ENCODE measurements around the gene VPS29.

- no peak for TF ChIP-seq EP300 (IDR thresholded peaks at IDR 0.05; ENCODE audit: borderline replicate concordance in 1 of 2, low read depth in 2 of 2, low read length in 2 of 2)
- TF ChIP-seq BCL11A (IDR thresholded peaks at IDR 0.05; ENCODE audit: low read depth in 2 of 2, low read length in 2 of 2) = no peak
- no peak for TF ChIP-seq POLR2A (IDR thresholded peaks at IDR 0.05; ENCODE audit: control extremely low read depth in 1 of 2, low read depth in 2 of 2, low read length in 2 of 2)
- TF ChIP-seq, protein P1, sequence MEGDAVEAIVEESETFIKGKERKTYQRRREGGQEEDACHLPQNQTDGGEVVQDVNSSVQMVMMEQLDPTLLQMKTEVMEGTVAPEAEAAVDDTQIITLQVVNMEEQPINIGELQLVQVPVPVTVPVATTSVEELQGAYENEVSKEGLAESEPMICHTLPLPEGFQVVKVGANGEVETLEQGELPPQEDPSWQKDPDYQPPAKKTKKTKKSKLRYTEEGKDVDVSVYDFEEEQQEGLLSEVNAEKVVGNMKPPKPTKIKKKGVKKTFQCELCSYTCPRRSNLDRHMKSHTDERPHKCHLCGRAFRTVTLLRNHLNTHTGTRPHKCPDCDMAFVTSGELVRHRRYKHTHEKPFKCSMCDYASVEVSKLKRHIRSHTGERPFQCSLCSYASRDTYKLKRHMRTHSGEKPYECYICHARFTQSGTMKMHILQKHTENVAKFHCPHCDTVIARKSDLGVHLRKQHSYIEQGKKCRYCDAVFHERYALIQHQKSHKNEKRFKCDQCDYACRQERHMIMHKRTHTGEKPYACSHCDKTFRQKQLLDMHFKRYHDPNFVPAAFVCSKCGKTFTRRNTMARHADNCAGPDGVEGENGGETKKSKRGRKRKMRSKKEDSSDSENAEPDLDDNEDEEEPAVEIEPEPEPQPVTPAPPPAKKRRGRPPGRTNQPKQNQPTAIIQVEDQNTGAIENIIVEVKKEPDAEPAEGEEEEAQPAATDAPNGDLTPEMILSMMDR (IDR thresholded peaks at IDR 0.05; ENCODE audit: control extremely low read depth in 1 of 3, insufficient read depth in 1 of 3, low read depth in 1 of 3, low read length in 3 of 3) = no peak
- TF ChIP-seq GTF2F1 (IDR thresholded peaks at IDR 0.05; ENCODE audit: borderline replicate concordance, low read depth, low read length) = no peak
Measured at GRCh38 chr12:110451263-110451662, 50.6 kb downstream of the VPS29 start.
